Stimulated activated naive CD8-positive, alpha-beta T cell treated with anti-CD3 and anti-CD28 coated beads, Interleukin-15, amount 100 ng/mL, for 72 hours (primary cell): Measurements from ENCODE around the gene ANK3.

Source experiments
- ATAC-seq: fragments of 150-1000 bp; cut with Tn5 transposase; 2 replicates; pipeline ENCODE4 v1.10.0; 2021; ENCODE audit warnings: mild to moderate bottlenecking, moderate library complexity
- DNase-seq, 2 donors: peaks; one replicate each; pipeline ENCODE4 v3.0.0; 2021 to 2022
- H3K27ac Mint-ChIP-seq, 2 donors: one replicate each; pipeline ENCODE4 v1.8.0; 2022; ENCODE audit warnings: mild to moderate bottlenecking in 2 of 2, mixed read lengths in 2 of 2, moderate library complexity in 2 of 2
- H3K27me3 Mint-ChIP-seq: one replicate; pipeline ENCODE4 v1.8.0; 2022; ENCODE audit warnings: mixed read lengths
- H3K4me1 Mint-ChIP-seq: one replicate; pipeline ENCODE4 v1.8.0; 2022; ENCODE audit warnings: mild to moderate bottlenecking, mixed read lengths
- H3K4me3 Mint-ChIP-seq, 2 donors: one replicate each; pipeline ENCODE4 v1.8.0; 2022; ENCODE audit warnings: mild to moderate bottlenecking in 2 of 2, mixed read lengths in 2 of 2, moderate library complexity in 1 of 2
- H3K9me3 Mint-ChIP-seq, 2 donors: one replicate each; pipeline ENCODE4 v1.8.0; 2022; ENCODE audit warnings: mixed read lengths in 2 of 2

Gene ANK3

DNA sequence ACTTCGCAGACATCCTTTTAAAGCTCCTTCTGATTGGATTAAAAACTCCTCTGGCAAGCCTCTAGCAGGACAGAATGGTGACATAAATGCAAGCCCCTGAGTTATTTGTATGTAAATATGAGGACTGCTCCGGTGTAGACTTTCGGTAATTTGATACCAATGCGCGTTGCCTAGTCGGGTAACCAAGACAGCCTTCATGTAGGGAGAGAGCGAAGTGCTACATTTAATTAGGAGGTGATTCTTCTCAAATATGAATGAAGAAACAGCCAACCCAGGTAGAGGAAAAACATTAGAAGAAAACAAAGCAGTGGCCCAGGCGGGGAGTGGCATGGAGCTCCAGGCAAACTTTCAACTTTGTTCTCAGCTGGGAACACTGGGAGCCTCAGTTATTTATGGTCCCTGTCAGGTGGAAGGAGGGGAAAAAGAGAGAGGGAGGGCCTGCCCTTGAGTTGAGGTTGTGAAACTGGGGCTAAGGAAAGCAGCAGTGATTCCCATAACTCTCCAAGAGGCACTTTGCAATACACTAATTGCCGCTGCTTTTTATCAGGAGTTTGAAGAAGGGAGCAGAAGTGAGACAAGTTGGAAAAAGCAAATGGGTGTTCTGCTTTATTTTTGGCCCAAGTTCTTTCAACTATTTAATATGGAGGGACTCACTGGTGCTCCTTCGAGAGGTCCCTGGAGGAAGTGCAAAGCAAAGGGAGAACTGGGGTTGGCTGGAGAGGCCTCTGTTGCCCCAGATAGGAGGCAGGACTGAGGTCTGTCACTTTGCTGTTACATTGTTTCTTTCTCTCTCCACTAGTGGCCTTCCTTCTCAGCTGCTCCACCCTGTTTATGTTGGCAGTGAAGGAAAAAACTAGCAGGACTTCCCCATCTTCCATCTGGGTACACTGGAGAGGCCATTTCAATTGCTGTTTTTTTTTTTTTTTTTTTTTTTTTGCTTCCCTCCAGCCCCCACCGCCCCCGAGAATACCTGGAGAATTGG is 248.7 kb downstream of the ANK3 start:
- no peak for ATAC-seq
- no peaks in the 10 kb centered on the region for H3K27me3 Mint-ChIP-seq
- no peaks in the 10 kb centered on the region for H3K9me3 Mint-ChIP-seq
- H3K27ac Mint-ChIP-seq: no peak overlapping the region
- no peaks in the 10 kb centered on the region for H3K4me1 Mint-ChIP-seq
- DNase-seq: no peak
- H3K4me3 Mint-ChIP-seq: no peak overlapping the region

GRCh38 chr10:60139798-60140566 is 249.7 kb downstream of the ANK3 start:
- no peak overlapping the region for H3K4me3 Mint-ChIP-seq
- no peak for ATAC-seq
- H3K4me1 Mint-ChIP-seq: no peaks in the 10 kb centered on the region
- DNase-seq: no peak
- no peak overlapping the region for H3K27ac Mint-ChIP-seq
- H3K27me3 Mint-ChIP-seq: no peaks in the 10 kb centered on the region
- H3K9me3 Mint-ChIP-seq: no peaks in the 10 kb centered on the region

DNA sequence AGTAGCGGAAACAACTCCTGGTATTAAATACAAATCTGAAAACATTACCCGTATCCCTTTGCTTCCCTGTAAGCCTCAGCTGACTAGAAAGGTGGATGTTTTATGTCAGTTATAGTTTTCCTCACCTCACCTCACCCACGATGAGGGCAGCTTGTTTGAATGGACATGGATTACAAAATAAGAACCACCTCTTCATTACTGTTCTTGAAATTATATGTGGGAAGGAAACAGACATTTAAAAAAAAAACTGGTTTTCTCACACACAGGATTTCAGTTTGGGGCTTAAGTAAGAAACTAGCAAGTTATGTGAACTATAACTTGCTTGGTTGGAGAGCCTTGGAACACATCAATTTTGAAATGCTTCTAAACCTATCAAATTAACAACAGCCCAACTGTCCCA is 250.4 kb downstream of the ANK3 start:
- ATAC-seq: no peak
- Mint-ChIP-seq H3K4me3 (no peak overlapping the region), H3K4me1 (no peaks in the 10 kb centered on the region), H3K27me3 (no peaks in the 10 kb centered on the region), H3K9me3 (no peaks in the 10 kb centered on the region), H3K27ac (no peak overlapping the region)
- DNase-seq: no peak

GRCh38 chr10:60138842-60139241 is 250.8 kb downstream of the ANK3 start:
- no peak for ATAC-seq
- Mint-ChIP-seq H3K4me1 (no peaks in the 10 kb centered on the region), H3K4me3 (no peak overlapping the region), H3K27ac (no peak overlapping the region), H3K27me3 (no peaks in the 10 kb centered on the region), H3K9me3 (no peaks in the 10 kb centered on the region)
- no peak for DNase-seq

DNA sequence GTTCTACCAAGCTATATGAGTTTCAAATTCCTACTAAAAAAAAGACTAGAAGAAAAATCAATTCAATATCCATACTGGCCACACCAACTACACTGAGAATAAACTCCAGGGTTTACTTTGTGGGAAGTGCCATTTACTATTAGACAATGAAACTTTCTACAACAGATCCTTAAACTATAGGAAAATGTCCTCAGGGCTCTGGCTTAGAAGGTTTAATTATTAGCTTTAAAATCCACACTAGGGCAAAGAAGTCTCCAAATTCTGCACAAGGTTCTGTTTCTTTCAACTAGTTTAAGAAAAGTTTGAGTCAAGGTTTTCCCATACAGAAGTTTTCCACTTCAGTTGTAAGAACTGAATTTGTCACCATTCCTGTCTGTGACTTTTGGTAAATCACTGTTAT is 251.6 kb downstream of the ANK3 start:
- H3K27ac Mint-ChIP-seq: no peak overlapping the region
- H3K9me3 Mint-ChIP-seq: no peaks in the 10 kb centered on the region
- H3K27me3 Mint-ChIP-seq: no peaks in the 10 kb centered on the region
- no peak overlapping the region for H3K4me3 Mint-ChIP-seq
- ATAC-seq: no peak
- H3K4me1 Mint-ChIP-seq: no peaks in the 10 kb centered on the region
- DNase-seq: no peak

- DNase-seq: no peak
These were observed 252.2 kb downstream of the ANK3 start for GRCh38 chr10:60137292-60137992.

DNA sequence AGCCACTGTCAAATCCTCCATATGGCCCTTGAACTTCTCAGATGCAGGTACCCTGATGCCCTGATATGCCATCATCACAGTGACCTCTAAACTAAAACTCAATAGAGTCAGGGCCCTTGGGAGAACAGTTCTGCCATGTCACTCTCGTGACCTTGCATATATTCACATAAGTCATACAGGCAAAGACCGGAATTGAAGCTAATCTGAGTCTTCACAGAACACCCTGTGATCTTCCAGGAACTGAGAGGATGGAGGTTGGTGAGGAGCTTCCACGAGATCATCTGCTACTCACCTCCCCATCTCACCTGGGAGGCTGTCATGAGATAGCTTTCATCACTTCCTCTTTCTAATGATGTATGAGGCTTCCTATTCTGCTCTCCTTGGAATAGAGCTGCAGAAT is 254.7 kb downstream of the ANK3 start:
- ATAC-seq: no peak
- H3K27ac Mint-ChIP-seq: no peak overlapping the region

More at GRCh38 chr10:60137292-60137992, 252.2 kb downstream of the ANK3 start:
- Mint-ChIP-seq H3K27me3 (no peaks in the 10 kb centered on the region), H3K4me3 (no peak overlapping the region), H3K9me3 (no peaks in the 10 kb centered on the region), H3K27ac (no peak overlapping the region), H3K4me1 (no peaks in the 10 kb centered on the region)
- ATAC-seq: no peak

GRCh38 chr10:60134548-60134947 is 255.1 kb downstream of the ANK3 start:
- ATAC-seq (no peak), DNase-seq (no peak)
- H3K9me3 Mint-ChIP-seq: no peaks in the 10 kb centered on the region
- no peaks in the 10 kb centered on the region for H3K27me3 Mint-ChIP-seq
- H3K27ac Mint-ChIP-seq: no peak overlapping the region
- no peaks in the 10 kb centered on the region for H3K4me1 Mint-ChIP-seq
- no peak overlapping the region for H3K4me3 Mint-ChIP-seq

More for the DNA sequence above, 254.7 kb downstream of the ANK3 start:
- no peak for DNase-seq
- Mint-ChIP-seq H3K27me3 (no peaks in the 10 kb centered on the region), H3K9me3 (no peaks in the 10 kb centered on the region), H3K4me3 (no peak overlapping the region), H3K4me1 (no peaks in the 10 kb centered on the region)

GRCh38 chr10:60130130-60130579 is 259.5 kb downstream of the ANK3 start:
- ATAC-seq: no peak
- no peak for DNase-seq
- no peaks in the 10 kb centered on the region for H3K4me1 Mint-ChIP-seq
- H3K4me3 Mint-ChIP-seq: no peak overlapping the region
- no peaks in the 10 kb centered on the region for H3K27me3 Mint-ChIP-seq
- peak overlapping the region in 1 of 2 donors; percentile 27 for H3K27ac Mint-ChIP-seq
- no peaks in the 10 kb centered on the region for H3K9me3 Mint-ChIP-seq

DNA sequence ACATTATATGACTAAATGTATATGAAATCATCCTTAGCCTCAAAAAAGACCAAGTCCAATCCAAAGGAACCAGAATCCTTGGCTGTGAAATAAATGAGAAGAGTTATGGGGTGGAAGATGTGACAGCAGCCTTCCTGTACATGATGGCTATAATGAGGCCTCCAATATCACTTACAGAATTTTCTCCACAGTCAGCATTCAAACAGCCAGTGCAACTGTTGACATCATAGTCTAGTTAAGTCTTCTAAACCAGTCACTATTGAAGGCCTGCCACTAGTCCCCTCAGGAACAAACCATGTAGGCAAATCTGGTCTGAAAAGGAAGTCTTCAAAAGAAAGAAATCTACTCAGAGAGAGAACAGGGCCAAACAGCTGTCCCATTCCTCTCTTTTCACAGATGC is 263.8 kb downstream of the ANK3 start:
- Mint-ChIP-seq H3K27me3 (no peaks in the 10 kb centered on the region), H3K27ac (no peak overlapping the region), H3K4me3 (no peak overlapping the region), H3K4me1 (no peaks in the 10 kb centered on the region), H3K9me3 (no peaks in the 10 kb centered on the region)
- ATAC-seq: no peak
- DNase-seq: no peak

DNA sequence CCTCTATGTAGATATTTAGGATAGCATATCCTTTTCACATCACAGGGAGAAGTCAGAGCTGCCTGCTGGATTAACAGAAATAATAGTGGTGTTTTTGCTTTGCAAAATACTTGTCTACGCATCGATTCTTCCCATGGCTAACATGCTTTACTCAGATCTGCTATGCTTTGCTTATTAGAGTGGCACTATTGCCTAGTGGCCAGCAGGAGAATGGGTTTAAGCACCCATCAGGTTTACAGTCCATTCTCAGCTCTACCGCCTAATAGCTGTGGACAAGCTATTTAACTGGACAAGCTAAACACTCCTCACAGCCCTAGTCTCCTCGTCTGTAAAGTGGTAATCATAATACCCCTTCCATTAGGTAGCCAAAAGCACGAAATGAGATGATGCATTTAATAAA is 265.1 kb downstream of the ANK3 start:
- DNase-seq: no peak
- H3K4me1 Mint-ChIP-seq: no peaks in the 10 kb centered on the region
- ATAC-seq: no peak
- H3K9me3 Mint-ChIP-seq: no peaks in the 10 kb centered on the region
- H3K27me3 Mint-ChIP-seq: no peaks in the 10 kb centered on the region
- H3K4me3 Mint-ChIP-seq: no peak overlapping the region
- H3K27ac Mint-ChIP-seq: no peak overlapping the region

DNA sequence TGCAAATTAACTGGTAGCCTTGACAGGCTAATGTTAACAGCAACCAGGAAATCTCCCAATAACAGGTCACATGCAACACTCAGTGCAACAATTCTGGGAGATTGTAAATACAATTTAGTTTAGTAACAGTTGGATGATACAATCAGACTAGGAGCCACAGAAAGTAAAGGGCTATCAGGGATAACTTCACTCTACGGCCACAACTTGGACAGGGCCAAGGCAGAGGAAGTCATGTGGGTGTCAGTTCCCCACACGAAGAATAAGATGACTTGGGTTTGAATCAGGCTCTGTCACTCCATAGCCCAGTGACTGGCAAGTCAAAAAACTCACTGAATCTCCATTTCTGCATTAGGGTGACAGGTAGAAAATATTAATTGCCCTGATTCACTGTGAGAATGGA is 266.0 kb downstream of the ANK3 start:
- Mint-ChIP-seq H3K27ac (no peak overlapping the region), H3K9me3 (no peaks in the 10 kb centered on the region), H3K4me1 (no peaks in the 10 kb centered on the region), H3K4me3 (no peak overlapping the region), H3K27me3 (no peaks in the 10 kb centered on the region)
- DNase-seq (no peak), ATAC-seq (no peak)

GRCh38 chr10:60123172-60123571 is 266.5 kb downstream of the ANK3 start:
- Mint-ChIP-seq H3K27me3 (no peaks in the 10 kb centered on the region), H3K4me3 (no peak overlapping the region), H3K4me1 (no peaks in the 10 kb centered on the region), H3K9me3 (no peaks in the 10 kb centered on the region), H3K27ac (no peak overlapping the region)
- no peak for ATAC-seq
- no peak for DNase-seq

DNA sequence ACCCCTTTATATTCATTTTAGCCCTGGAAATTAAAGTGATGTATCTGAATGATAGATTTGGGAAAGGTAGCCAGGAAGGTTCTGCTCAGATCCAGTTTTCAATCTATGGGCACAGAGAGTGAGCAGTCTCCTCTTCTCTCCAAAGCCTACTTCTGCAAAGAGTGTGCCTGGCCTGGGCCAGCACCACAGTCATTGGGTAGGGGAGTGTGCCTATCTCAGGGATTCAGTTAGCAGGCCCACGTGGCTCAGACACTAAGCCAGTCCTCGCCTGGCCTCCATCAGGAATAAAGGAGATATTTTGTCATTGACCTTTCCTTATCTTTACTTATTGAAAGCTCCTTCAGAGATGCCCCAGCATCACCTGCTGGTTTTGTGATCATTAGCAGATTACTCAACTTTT is 267.5 kb downstream of the ANK3 start:
- no peak overlapping the region for H3K27ac Mint-ChIP-seq
- no peaks in the 10 kb centered on the region for H3K9me3 Mint-ChIP-seq
- H3K4me3 Mint-ChIP-seq: no peak overlapping the region
- no peaks in the 10 kb centered on the region for H3K27me3 Mint-ChIP-seq
- DNase-seq (no peak), ATAC-seq (no peak)
- no peaks in the 10 kb centered on the region for H3K4me1 Mint-ChIP-seq

- no peaks in the 10 kb centered on the region for H3K27me3 Mint-ChIP-seq
- ATAC-seq (no peak), DNase-seq (no peak)
- H3K4me1 Mint-ChIP-seq: no peaks in the 10 kb centered on the region
- no peak overlapping the region for H3K27ac Mint-ChIP-seq
- no peak overlapping the region for H3K4me3 Mint-ChIP-seq
- no peaks in the 10 kb centered on the region for H3K9me3 Mint-ChIP-seq
These were observed 274.7 kb downstream of the ANK3 start for GRCh38 chr10:60114765-60115586.
